Activated T-helper 1 cell treated with anti-CD3 and anti-CD28 coated beads, Interleukin-12 subunit alpha, Interleukin-12 subunit beta, Interleukin-2, Interleukin-4 antibody, amounts not matched to agents 30 ng/mL and 10 ng/mL and 1 ng/mL, durations not matched to agents 14 hours and 24 hours and 36 hours (primary cell): ENCODE measurements around the gene IQGAP1. TPM values are rescaled to one million over a fixed set of nuclear protein-coding genes. Genes with fewer than 3 reads are reported as not detected.
A peak's percentile ranks its signal among the peaks of the same experiment; 100 is the strongest.

Experiments used
- DNase-seq: peaks from one replicate; pipeline ENCODE4 v3.0.0; 2021; ENCODE audit warnings: low spot score
- H3K27ac Mint-ChIP-seq: one replicate; pipeline ENCODE4 v1.8.0; 2021; ENCODE audit warnings: mild to moderate bottlenecking, mixed read lengths
- H3K27me3 Mint-ChIP-seq: one replicate; pipeline ENCODE4 v1.8.0; 2022; ENCODE audit warnings: mild to moderate bottlenecking, moderate library complexity, mixed read lengths; ENCODE audit not compliant: insufficient read depth
- H3K36me3 Mint-ChIP-seq: one replicate; pipeline ENCODE4 v1.8.0; 2021; ENCODE audit warnings: low read depth, mixed read lengths
- H3K4me1 Mint-ChIP-seq: one replicate; pipeline ENCODE4 v1.8.0; 2021; ENCODE audit warnings: low read depth, mixed read lengths
- H3K4me3 Mint-ChIP-seq: one replicate; pipeline ENCODE4 v1.8.0; 2021; ENCODE audit warnings: mild to moderate bottlenecking, moderate library complexity, mixed read lengths
- H3K9me3 Mint-ChIP-seq: one replicate; pipeline ENCODE4 v1.8.0; 2021; ENCODE audit warnings: mixed read lengths
- intact Hi-C: fragments of 100-400 bp; cut with micrococcal nuclease; formaldehyde crosslinking; loops from one replicate; pipeline ENCODE4 v1.15.1; 2024
- total RNA-seq: library from RNA; stranded (reverse); gene quantifications from 2 replicates; pipeline ENCODE4 v1.2.3, GENCODE V29; 2022

Gene IQGAP1
- total RNA-seq, 1 donor from 2014 or later, result 149 TPM

DNA sequence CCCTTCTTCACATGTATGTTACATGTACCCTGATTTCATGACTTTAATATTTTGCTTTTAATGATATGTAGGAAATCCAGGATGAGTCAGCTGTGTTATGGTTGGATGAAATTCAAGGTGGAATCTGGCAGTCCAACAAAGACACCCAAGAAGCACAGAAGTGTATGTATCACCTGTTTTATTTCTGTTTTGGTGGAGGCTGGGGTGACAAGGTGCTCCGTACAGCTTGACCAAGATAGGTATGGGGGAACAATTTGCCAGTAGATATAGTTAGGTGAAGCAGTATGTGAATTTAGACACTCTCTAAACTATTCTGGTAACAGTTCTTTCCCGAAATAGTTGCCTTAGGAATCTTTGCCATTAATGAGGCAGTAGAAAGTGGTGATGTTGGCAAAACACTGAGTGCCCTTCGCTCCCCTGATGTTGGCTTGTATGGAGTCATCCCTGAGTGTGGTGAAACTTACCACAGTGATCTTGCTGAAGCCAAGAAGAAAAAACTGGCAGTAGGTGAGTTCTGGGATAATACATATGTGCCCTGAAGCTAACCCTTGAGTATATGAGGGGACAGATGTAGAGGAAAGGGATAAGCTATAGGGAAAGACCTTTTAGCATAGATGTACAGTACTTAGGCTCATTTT is 78.0 kb downstream of the IQGAP1 start:
- peaks cover 52% of the 10 kb centered on the region for H3K36me3 Mint-ChIP-seq
- peaks cover 39% of the 10 kb centered on the region for H3K4me1 Mint-ChIP-seq
- DNase-seq, result no peak
- no peaks in the 10 kb centered on the region for H3K27me3 Mint-ChIP-seq
- intact Hi-C loops, result no loop called here
- peak overlapping the region; percentile 49 for H3K27ac Mint-ChIP-seq
- H3K9me3 Mint-ChIP-seq, result no peaks in the 10 kb centered on the region
- H3K4me3 Mint-ChIP-seq, result no peak overlapping the region

DNA sequence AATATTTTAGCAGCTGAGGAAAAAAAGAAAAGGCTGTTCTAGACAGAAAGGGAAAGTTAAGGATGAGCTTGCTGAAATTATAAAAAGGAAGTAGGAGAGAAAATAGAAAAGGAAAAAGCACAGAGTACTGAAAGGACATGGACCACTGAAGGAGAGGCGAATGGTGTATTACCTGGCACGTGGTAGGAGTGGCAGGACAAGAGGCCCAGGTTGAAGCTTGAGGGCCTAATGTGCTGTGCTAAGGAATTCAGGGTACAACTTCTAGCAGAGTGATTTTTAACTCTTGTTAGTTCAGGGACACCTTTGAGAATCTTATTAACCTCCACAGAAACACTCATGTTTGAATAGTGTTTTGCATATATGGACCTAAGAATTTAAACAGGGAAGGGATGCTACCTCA is 81.7 kb downstream of the IQGAP1 start:
- peaks cover 20% of the 10 kb centered on the region for H3K4me1 Mint-ChIP-seq
- H3K27me3 Mint-ChIP-seq, result no peaks in the 10 kb centered on the region
- peaks cover 55% of the 10 kb centered on the region for H3K36me3 Mint-ChIP-seq
- H3K4me3 Mint-ChIP-seq, result no peak overlapping the region
- H3K27ac Mint-ChIP-seq, result peak overlapping the region; percentile 24
- DNase-seq, result no peak
- intact Hi-C loops, result no loop called here
- H3K9me3 Mint-ChIP-seq, result no peaks in the 10 kb centered on the region

DNA sequence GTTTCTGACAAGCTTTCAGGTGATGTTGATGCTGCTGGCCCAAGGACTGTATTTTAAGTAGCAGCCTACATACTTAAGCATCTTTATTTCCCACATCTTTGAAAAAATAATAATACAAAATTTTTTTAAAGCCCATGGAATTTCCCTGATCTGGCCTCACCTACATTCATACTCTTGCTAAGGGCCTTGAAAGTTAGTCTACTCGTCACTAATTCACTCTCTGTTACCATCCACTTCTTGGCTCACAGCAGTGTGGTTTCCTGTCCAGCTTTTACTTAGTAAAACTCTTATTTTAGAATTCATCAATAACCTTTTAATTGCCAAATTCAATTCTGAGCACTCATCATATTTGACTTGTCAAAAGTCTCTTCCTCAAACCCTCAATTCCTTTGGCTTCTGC is 82.4 kb downstream of the IQGAP1 start:
- H3K36me3 Mint-ChIP-seq, result peaks cover 52% of the 10 kb centered on the region
- H3K4me1 Mint-ChIP-seq, result peaks cover 20% of the 10 kb centered on the region
- H3K27me3 Mint-ChIP-seq, result no peaks in the 10 kb centered on the region
- H3K4me3 Mint-ChIP-seq, result no peak overlapping the region
- no peak for DNase-seq
- intact Hi-C loops, result no loop called here
- H3K27ac Mint-ChIP-seq, result peak overlapping the region; percentile 71
- H3K9me3 Mint-ChIP-seq, result no peaks in the 10 kb centered on the region

DNA sequence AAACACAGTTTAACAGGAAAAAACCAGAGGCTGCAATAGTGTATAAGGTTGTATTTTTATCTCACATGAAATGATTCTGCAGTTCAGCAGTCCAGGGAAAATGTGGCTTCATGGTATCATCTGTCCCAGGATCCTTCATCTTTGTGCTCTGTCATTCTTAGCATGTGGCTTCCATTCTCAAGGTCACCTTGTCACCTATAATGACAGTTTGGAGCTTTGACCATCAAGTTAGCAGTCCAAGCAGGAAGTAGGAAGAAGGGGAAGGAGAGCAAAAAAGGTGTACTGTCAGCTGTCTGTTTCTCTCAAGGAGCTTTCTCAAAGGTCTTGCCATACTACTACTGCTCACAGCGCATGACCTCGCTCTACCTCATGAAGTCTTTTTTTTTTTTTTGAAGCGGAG is 83.1 kb downstream of the IQGAP1 start:
- H3K36me3 Mint-ChIP-seq, result peaks cover 47% of the 10 kb centered on the region
- no peak for DNase-seq
- H3K4me1 Mint-ChIP-seq, result peaks cover 20% of the 10 kb centered on the region
- H3K9me3 Mint-ChIP-seq, result no peaks in the 10 kb centered on the region
- no peaks in the 10 kb centered on the region for H3K27me3 Mint-ChIP-seq
- intact Hi-C loops, result no loop called here
- H3K27ac Mint-ChIP-seq, result peak overlapping the region; percentile 71
- no peak overlapping the region for H3K4me3 Mint-ChIP-seq

- H3K36me3 Mint-ChIP-seq, result peaks cover 48% of the 10 kb centered on the region
- intact Hi-C loops, result no loop called here
- no peak overlapping the region for H3K27ac Mint-ChIP-seq
- DNase-seq, result no peak
- no peaks in the 10 kb centered on the region for H3K27me3 Mint-ChIP-seq
- peaks cover 20% of the 10 kb centered on the region for H3K4me1 Mint-ChIP-seq
- no peaks in the 10 kb centered on the region for H3K9me3 Mint-ChIP-seq
- no peak overlapping the region for H3K4me3 Mint-ChIP-seq
Measured at GRCh38 chr15:90471769-90472168, 83.7 kb downstream of the IQGAP1 start.

- peak overlapping the region; percentile 7 for H3K27ac Mint-ChIP-seq
- no peak overlapping the region for H3K4me3 Mint-ChIP-seq
- no peak for DNase-seq
- no peaks in the 10 kb centered on the region for H3K9me3 Mint-ChIP-seq
- H3K4me1 Mint-ChIP-seq, result peaks cover 49% of the 10 kb centered on the region
- intact Hi-C loops, result loop anchor here (1.0 kb wide), 1 partner anchor 60 kb away; no protein-coding TSS in a partner anchor
- no peaks in the 10 kb centered on the region for H3K27me3 Mint-ChIP-seq
- H3K36me3 Mint-ChIP-seq, result peaks cover 46% of the 10 kb centered on the region
Measured at GRCh38 chr15:90478846-90479481, 90.9 kb downstream of the IQGAP1 start.

DNA sequence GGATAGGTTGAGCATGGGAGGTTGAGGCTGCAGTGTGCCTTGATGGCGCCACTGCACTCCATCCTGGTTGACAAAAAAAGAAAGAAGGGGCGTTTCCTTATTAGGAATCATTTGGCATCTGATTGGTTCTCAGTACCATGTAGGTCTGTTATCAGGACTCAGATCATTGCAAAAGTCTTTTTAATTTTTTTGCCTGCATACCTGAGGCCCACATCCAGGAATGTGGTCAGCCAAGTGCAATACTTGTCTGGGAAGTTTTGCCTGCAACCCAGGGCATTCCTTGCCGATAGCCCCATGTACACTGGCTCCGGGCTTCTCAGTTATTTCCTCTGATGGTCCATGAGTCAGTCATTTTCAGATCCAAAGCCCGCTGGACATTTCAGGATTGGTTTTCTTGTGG is 91.6 kb downstream of the IQGAP1 start:
- Mint-ChIP-seq H3K36me3 (peaks cover 46% of the 10 kb centered on the region), H3K27me3 (no peaks in the 10 kb centered on the region), H3K9me3 (no peaks in the 10 kb centered on the region), H3K27ac (no peak overlapping the region), H3K4me3 (no peak overlapping the region), H3K4me1 (peaks cover 49% of the 10 kb centered on the region)
- DNase-seq, result no peak
- intact Hi-C loops, result loop anchor here (1.0 to 5.0 kb wide), 2 partner anchors 32 to 60 kb away; no protein-coding TSS in a partner anchor

DNA sequence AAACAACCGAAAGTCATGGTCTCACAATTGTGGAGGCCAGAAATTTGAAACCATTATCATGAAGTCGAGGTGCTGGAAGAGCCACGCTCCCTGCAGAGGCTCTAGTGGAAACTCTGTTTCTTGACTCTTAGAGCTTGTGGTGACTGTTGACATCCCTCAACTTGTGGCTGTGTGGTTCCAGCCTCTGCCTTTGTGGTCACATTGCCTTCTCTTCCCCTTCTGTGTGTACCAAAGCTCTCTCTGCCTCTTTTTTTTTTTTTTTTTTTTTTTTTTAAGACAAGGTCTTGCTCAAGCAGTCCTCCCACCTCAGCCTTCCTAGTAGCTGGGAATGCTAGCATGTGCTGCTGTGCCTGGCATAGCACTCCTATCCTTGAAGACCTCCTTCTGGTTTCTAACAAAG is 93.0 kb downstream of the IQGAP1 start:
- peak; percentile 53 for DNase-seq
- Mint-ChIP-seq H3K27ac (peak overlapping the region; percentile 63), H3K9me3 (no peaks in the 10 kb centered on the region), H3K36me3 (peaks cover 54% of the 10 kb centered on the region), H3K4me1 (peaks cover 49% of the 10 kb centered on the region), H3K27me3 (no peaks in the 10 kb centered on the region), H3K4me3 (no peak overlapping the region)
- intact Hi-C loops, result loop anchor here (5.0 kb wide), 1 partner anchor 34 kb away; no protein-coding TSS in a partner anchor

DNA sequence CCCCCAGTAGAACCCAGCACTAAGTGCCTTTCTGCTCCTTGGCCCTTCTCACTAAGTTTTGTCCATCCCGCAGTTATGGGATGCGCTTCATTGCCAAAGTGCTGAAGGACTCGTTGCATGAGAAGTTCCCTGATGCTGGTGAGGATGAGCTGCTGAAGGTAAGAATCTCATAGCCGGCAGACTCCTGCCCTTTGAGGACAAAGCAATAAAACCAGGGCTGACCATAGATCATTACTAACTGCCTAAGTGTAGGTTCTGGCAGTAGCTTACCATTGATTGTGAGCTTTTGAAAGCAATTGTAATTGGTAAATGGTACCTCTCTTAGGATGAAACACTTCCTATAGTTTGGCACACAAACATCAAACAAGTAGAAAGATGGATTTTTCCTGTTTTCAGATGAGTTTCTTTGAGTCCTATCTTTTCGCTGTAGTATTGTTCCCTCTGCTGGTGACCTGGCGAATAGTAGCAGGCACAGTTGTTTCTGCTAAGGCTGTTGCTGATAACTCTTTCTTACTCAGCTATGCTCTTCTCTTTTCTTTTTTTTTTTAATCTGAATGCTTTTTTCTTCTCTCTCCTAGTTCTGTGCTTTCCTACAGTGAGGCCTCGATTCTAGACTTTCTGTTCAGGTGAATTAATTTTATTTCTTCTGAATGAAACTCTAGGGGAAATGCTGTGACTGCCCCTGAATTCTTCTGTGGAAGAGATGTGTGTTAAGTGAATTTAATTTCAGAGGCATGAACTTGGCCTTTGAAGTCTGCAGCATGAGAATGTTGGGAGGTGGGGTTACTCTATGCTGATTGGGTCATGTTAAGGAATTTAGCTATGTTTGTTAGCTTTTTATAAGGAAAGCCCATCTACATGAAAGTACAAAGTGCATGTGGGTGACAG is 94.3 kb downstream of the IQGAP1 start:
- intact Hi-C loops, result loop anchor here (1.0 to 5.0 kb wide), 4 partner anchors 35 to 189 kb away; no protein-coding TSS in a partner anchor
- Mint-ChIP-seq H3K36me3 (peaks cover 55% of the 10 kb centered on the region), H3K4me3 (no peak overlapping the region), H3K27ac (peak overlapping the region; percentile 13), H3K9me3 (no peaks in the 10 kb centered on the region), H3K27me3 (no peaks in the 10 kb centered on the region), H3K4me1 (peaks cover 43% of the 10 kb centered on the region)
- DNase-seq, result peak; percentile 11

DNA sequence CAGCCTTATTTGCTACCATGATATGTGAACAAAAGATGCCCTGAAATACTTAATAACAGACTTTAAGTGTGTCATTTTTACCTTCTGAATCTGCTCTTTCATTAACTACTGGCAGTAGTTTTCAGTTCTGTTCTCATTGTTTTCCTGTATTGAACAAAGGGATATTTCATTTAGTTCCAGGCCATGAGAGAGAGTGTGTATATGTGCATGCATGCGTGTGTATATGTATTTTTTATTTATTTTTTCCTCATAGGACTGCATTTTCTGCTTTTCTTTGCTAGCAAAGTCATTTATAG is 94.9 kb downstream of the IQGAP1 start:
- H3K9me3 Mint-ChIP-seq, result no peaks in the 10 kb centered on the region
- no peaks in the 10 kb centered on the region for H3K27me3 Mint-ChIP-seq
- no peak overlapping the region for H3K27ac Mint-ChIP-seq
- H3K4me3 Mint-ChIP-seq, result no peak overlapping the region
- no peak for DNase-seq
- H3K4me1 Mint-ChIP-seq, result peaks cover 42% of the 10 kb centered on the region
- intact Hi-C loops, result loop anchor here (5.0 kb wide), 1 partner anchor 36 kb away; no protein-coding TSS in a partner anchor
- peaks cover 58% of the 10 kb centered on the region for H3K36me3 Mint-ChIP-seq

DNA sequence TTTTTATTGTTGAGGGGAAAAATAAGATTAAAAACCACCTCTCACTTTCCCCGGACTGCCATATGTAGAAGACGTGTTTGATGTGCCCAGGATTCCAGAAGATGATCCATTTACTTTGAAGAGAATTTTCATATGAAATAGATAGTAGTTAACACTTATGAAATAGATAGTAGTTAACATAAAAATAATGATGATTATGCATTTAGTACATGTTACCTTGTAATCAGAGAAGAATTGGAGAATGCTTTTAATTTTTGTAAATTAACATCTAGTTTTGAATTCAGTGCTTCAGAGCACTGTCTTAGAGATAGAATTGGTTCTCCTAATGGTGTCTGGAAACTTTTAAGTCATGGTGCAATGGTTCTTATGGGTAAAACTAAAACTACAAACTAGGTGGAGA is 95.6 kb downstream of the IQGAP1 start:
- Mint-ChIP-seq H3K4me3 (no peak overlapping the region), H3K27ac (no peak overlapping the region), H3K4me1 (peaks cover 38% of the 10 kb centered on the region), H3K27me3 (no peaks in the 10 kb centered on the region), H3K9me3 (no peaks in the 10 kb centered on the region), H3K36me3 (peaks cover 61% of the 10 kb centered on the region)
- intact Hi-C loops, result loop anchor here (5.0 kb wide), 1 partner anchor 36 kb away; no protein-coding TSS in a partner anchor
- no peak for DNase-seq

- H3K27ac Mint-ChIP-seq, result no peak overlapping the region
Measured at GRCh38 chr15:90487186-90487585, 99.1 kb downstream of the IQGAP1 start.

GRCh38 chr15:90489514-90489913 is 101.5 kb downstream of the IQGAP1 start:
- H3K4me3 Mint-ChIP-seq, result no peak overlapping the region
- peak overlapping the region; percentile 33 for H3K27ac Mint-ChIP-seq
- H3K36me3 Mint-ChIP-seq, result peaks cover 63% of the 10 kb centered on the region
- H3K4me1 Mint-ChIP-seq, result peaks cover 10% of the 10 kb centered on the region
- no peaks in the 10 kb centered on the region for H3K9me3 Mint-ChIP-seq
- intact Hi-C loops, result no loop called here
- no peaks in the 10 kb centered on the region for H3K27me3 Mint-ChIP-seq
- no peak for DNase-seq

More at GRCh38 chr15:90487186-90487585, 99.1 kb downstream of the IQGAP1 start:
- DNase-seq, result no peak
- H3K4me3 Mint-ChIP-seq, result no peak overlapping the region
- peaks cover 8% of the 10 kb centered on the region for H3K4me1 Mint-ChIP-seq
- H3K27me3 Mint-ChIP-seq, result no peaks in the 10 kb centered on the region
- H3K9me3 Mint-ChIP-seq, result no peaks in the 10 kb centered on the region
- peaks cover 62% of the 10 kb centered on the region for H3K36me3 Mint-ChIP-seq
- intact Hi-C loops, result no loop called here
